Stimulated activated CD8-positive, alpha-beta memory T cell treated with anti-CD3 and anti-CD28 coated beads, Interleukin-7, amount 100 ng/mL, for 48 hours (primary cell): ENCODE measurements around the gene NLRC3.
A peak's percentile ranks its signal among the peaks of the same experiment; 100 is the strongest.

Source experiments
- DNase-seq, 2 donors: peaks; one replicate each; pipeline ENCODE4 v3.0.0-alpha.2; 2020; ENCODE audit warnings: low read depth in 1 of 2; ENCODE audit errors: extremely low read depth in 1 of 2

NLRC3 gene

GRCh38 chr16:3550851-3551847 lies 26.1 kb downstream of the NLRC3 start:
- no peak for DNase-seq

- no peak for DNase-seq
Observed at GRCh38 chr16:3549906-3550305, 27.3 kb downstream of the NLRC3 start.

- DNase-seq, result no peak
Observed at GRCh38 chr16:3548859-3549258, 28.3 kb downstream of the NLRC3 start.

GRCh38 chr16:3548445-3548844 lies 28.8 kb downstream of the NLRC3 start:
- DNase-seq, result no peak

- no peak for DNase-seq
Observed at GRCh38 chr16:3546986-3547682, 30.1 kb downstream of the NLRC3 start.

- DNase-seq, result no peak
Observed at GRCh38 chr16:3542601-3543373, 34.4 kb downstream of the NLRC3 start.

- DNase-seq, result no peak
Observed at GRCh38 chr16:3541527-3542155, 35.6 kb downstream of the NLRC3 start.

GRCh38 chr16:3538222-3538621 lies 39.0 kb downstream of the NLRC3 start:
- DNase-seq, result no peak

GRCh38 chr16:3536851-3537250 lies 40.4 kb downstream of the NLRC3 start:
- no peak for DNase-seq

- DNase-seq, result no peak
Observed at GRCh38 chr16:3536271-3536731, 40.9 kb downstream of the NLRC3 start.

GRCh38 chr16:3534126-3534525 lies 43.1 kb downstream of the NLRC3 start:
- no peak for DNase-seq

GRCh38 chr16:3532741-3533140 lies 44.5 kb downstream of the NLRC3 start:
- no peak for DNase-seq

- no peak for DNase-seq
Observed at GRCh38 chr16:3530371-3530914, 46.8 kb downstream of the NLRC3 start.

GRCh38 chr16:3529175-3529574 lies 48.0 kb downstream of the NLRC3 start:
- DNase-seq, result no peak

- DNase-seq, result no peak
Observed at GRCh38 chr16:3528406-3528805, 48.8 kb downstream of the NLRC3 start.

GRCh38 chr16:3527216-3527829 lies 49.9 kb downstream of the NLRC3 start:
- DNase-seq, result peak in 1 of 2 donors; percentile 44

- DNase-seq, result no peak
Observed at GRCh38 chr16:3525951-3526350, 51.3 kb downstream of the NLRC3 start.

GRCh38 chr16:3523281-3523680 lies 53.9 kb downstream of the NLRC3 start:
- DNase-seq, result no peak

- DNase-seq, result no peak
Observed at GRCh38 chr16:3520841-3521240, 56.4 kb downstream of the NLRC3 start.

- no peak for DNase-seq
Observed at GRCh38 chr16:3520413-3520812, 56.8 kb downstream of the NLRC3 start.
